ENCODE data around the gene ASTN2. TPM values are rescaled to one million over a fixed set of nuclear protein-coding genes. Genes with fewer than 3 reads are reported as not detected.

Gene ASTN2
- total RNA-seq, 1 donor from 2014 or later: 13.6 TPM

- no peak overlapping the region for H2AFZ ChIP-seq (ENCODE audit: low read depth, low read length)
- no peak for FAIRE-seq
- H3K9me3 ChIP-seq (ENCODE audit: insufficient read depth, low read depth, low read length): no peaks in the 10 kb centered on the region
- H3K36me3 Mint-ChIP-seq (ENCODE audit: low read depth, unreplicated experiment): peaks cover 50% of the 10 kb centered on the region
- no peaks in the 10 kb centered on the region for H3K36me3 ChIP-seq (ENCODE audit: insufficient read depth, low read length)
- no peak overlapping the region for H3K4me3 ChIP-seq (ENCODE audit: insufficient read depth, low read depth, low read length)
- no peaks in the 10 kb centered on the region for H3K27me3 Mint-ChIP-seq (ENCODE audit: low read depth, unreplicated experiment)
- H3K79me2 ChIP-seq (ENCODE audit: insufficient read depth, low read length): no peaks in the 10 kb centered on the region
- H3K9ac ChIP-seq (ENCODE audit: low read length): no peak overlapping the region
- H3K27me3 ChIP-seq (ENCODE audit: insufficient read depth, low read length): no peaks in the 10 kb centered on the region
- H3K4me2 ChIP-seq (ENCODE audit: low read length): no peak overlapping the region
- H3K4me1 Mint-ChIP-seq (ENCODE audit: low read depth, unreplicated experiment): peaks cover 19% of the 10 kb centered on the region
- no peak overlapping the region for H3K27ac ChIP-seq (ENCODE audit: low read depth, low read length)
- peak overlapping the region; percentile 45 for H3K27ac Mint-ChIP-seq (ENCODE audit: unreplicated experiment)
- no peak overlapping the region for H3K4me3 Mint-ChIP-seq (ENCODE audit: unreplicated experiment)
- no peak for TF ChIP-seq EZH2 (IDR thresholded peaks at IDR 0.05; ENCODE audit: insufficient read depth, low read length)
- no peak for TF ChIP-seq CTCF (IDR thresholded peaks at IDR 0.05; ENCODE audit: insufficient read depth, low read depth, low read length)
- no peaks in the 10 kb centered on the region for H4K20me1 ChIP-seq (ENCODE audit: insufficient read depth, low read length)
- DNase-seq (ENCODE audit: low read depth): no peak
- no peaks in the 10 kb centered on the region for H3K9me3 Mint-ChIP-seq (ENCODE audit: unreplicated experiment)
- H3K4me1 ChIP-seq (ENCODE audit: insufficient read depth, low read length): peaks cover 3% of the 10 kb centered on the region
Measured at GRCh38 chr9:116394894-116395698, 1019.8 kb downstream of the ASTN2 start.

GRCh38 chr9:116394070-116394469, 1020.8 kb downstream of the ASTN2 start:
- Histone ChIP-seq H3K27ac (ENCODE audit: low read depth, low read length) (no peak overlapping the region), H3K9ac (ENCODE audit: low read length) (no peak overlapping the region), H3K27me3 (ENCODE audit: insufficient read depth, low read length) (no peaks in the 10 kb centered on the region), H3K36me3 (ENCODE audit: insufficient read depth, low read length) (no peaks in the 10 kb centered on the region), H3K9me3 (ENCODE audit: insufficient read depth, low read depth, low read length) (no peaks in the 10 kb centered on the region), H3K4me1 (ENCODE audit: insufficient read depth, low read length) (peaks cover 3% of the 10 kb centered on the region), H2AFZ (ENCODE audit: low read depth, low read length) (no peak overlapping the region), H3K4me3 (ENCODE audit: insufficient read depth, low read depth, low read length) (no peak overlapping the region), H3K4me2 (ENCODE audit: low read length) (no peak overlapping the region), H4K20me1 (ENCODE audit: insufficient read depth, low read length) (no peaks in the 10 kb centered on the region), H3K79me2 (ENCODE audit: insufficient read depth, low read length) (no peaks in the 10 kb centered on the region)
- Mint-ChIP-seq H3K27ac (ENCODE audit: unreplicated experiment) (no peak overlapping the region), H3K27me3 (ENCODE audit: low read depth, unreplicated experiment) (no peaks in the 10 kb centered on the region), H3K4me1 (ENCODE audit: low read depth, unreplicated experiment) (peaks cover 22% of the 10 kb centered on the region), H3K4me3 (ENCODE audit: unreplicated experiment) (no peak overlapping the region), H3K9me3 (ENCODE audit: unreplicated experiment) (peaks cover 3% of the 10 kb centered on the region), H3K36me3 (ENCODE audit: low read depth, unreplicated experiment) (peaks cover 49% of the 10 kb centered on the region)
- no peak for DNase-seq (ENCODE audit: low read depth)
- TF ChIP-seq EZH2 (IDR thresholded peaks at IDR 0.05; ENCODE audit: insufficient read depth, low read length) (no peak), CTCF (IDR thresholded peaks at IDR 0.05; ENCODE audit: insufficient read depth, low read depth, low read length) (no peak)
- no peak for FAIRE-seq

GRCh38 chr9:116393198-116393597, 1021.7 kb downstream of the ASTN2 start:
- H3K36me3 Mint-ChIP-seq (ENCODE audit: low read depth, unreplicated experiment): peaks cover 46% of the 10 kb centered on the region

More at GRCh38 chr9:116393198-116393597, 1021.7 kb downstream of the ASTN2 start:
- no peaks in the 10 kb centered on the region for H3K27me3 Mint-ChIP-seq (ENCODE audit: low read depth, unreplicated experiment)
- no peaks in the 10 kb centered on the region for H3K79me2 ChIP-seq (ENCODE audit: insufficient read depth, low read length)
- peaks cover 25% of the 10 kb centered on the region for H3K4me1 Mint-ChIP-seq (ENCODE audit: low read depth, unreplicated experiment)
- no peak overlapping the region for H3K27ac Mint-ChIP-seq (ENCODE audit: unreplicated experiment)
- no peaks in the 10 kb centered on the region for H3K9me3 ChIP-seq (ENCODE audit: insufficient read depth, low read depth, low read length)
- no peak overlapping the region for H3K27ac ChIP-seq (ENCODE audit: low read depth, low read length)
- peaks cover 3% of the 10 kb centered on the region for H3K9me3 Mint-ChIP-seq (ENCODE audit: unreplicated experiment)
- H3K4me2 ChIP-seq (ENCODE audit: low read length): no peak overlapping the region
- H3K4me3 ChIP-seq (ENCODE audit: insufficient read depth, low read depth, low read length): no peak overlapping the region
- no peaks in the 10 kb centered on the region for H3K36me3 ChIP-seq (ENCODE audit: insufficient read depth, low read length)
- H3K9ac ChIP-seq (ENCODE audit: low read length): no peak overlapping the region
- no peak for TF ChIP-seq EZH2 (IDR thresholded peaks at IDR 0.05; ENCODE audit: insufficient read depth, low read length)
- no peak for TF ChIP-seq CTCF (IDR thresholded peaks at IDR 0.05; ENCODE audit: insufficient read depth, low read depth, low read length)
- H4K20me1 ChIP-seq (ENCODE audit: insufficient read depth, low read length): no peaks in the 10 kb centered on the region
- no peak for DNase-seq (ENCODE audit: low read depth)
- H3K4me1 ChIP-seq (ENCODE audit: insufficient read depth, low read length): peaks cover 3% of the 10 kb centered on the region
- H2AFZ ChIP-seq (ENCODE audit: low read depth, low read length): no peak overlapping the region
- no peaks in the 10 kb centered on the region for H3K27me3 ChIP-seq (ENCODE audit: insufficient read depth, low read length)
- no peak overlapping the region for H3K4me3 Mint-ChIP-seq (ENCODE audit: unreplicated experiment)
- FAIRE-seq: no peak
